NB4 (cell line): Measurements from ENCODE around the gene FAM24A.

ENCODE experiments used
- POLR2A ChIP-seq: IDR thresholded peaks from 2 replicates; pipeline ENCODE4 v1.6.1; 2011; ENCODE audit warnings: mild to moderate bottlenecking; ENCODE audit not compliant: insufficient read length; ENCODE audit errors: extremely low read depth
- TF ChIP-seq, protein P1 (sequence below): IDR thresholded peaks from one replicate; pipeline ENCODE4 v1.5.1; 2012; ENCODE audit warnings: low read depth, low read length
- TF ChIP-seq, protein P2 (sequence below): IDR thresholded peaks from 2 replicates; pipeline ENCODE4 v1.6.1; 2011; ENCODE audit warnings: low read depth, low read length

DNA sequence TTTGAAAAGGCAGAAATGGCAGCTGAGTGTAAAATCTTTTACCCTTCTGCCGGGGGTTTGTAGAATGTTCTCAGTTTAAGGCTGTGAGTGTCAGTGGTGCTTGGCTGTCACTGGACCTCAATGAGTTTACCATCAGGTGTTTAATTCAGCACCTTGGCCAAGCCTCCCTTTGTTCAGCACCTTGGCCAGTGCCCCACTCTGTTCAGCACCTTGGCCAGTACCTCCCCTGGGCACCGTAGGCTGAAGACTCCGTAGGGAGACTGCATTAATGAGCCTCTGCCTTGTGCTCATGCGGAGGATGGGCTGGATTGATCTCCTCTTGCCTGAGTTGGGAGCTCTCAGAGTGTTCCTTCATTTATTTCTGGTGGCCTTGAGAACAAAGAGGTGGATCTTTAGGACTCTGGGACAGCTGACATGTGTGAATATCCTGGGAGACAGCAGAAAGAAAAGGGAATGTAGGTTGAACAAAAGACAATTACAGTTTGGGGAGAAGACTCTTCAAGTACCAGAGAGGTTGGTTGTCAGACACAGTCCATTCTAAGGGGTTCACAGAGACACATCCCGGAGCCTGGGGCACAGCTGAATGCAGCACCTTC is 1.6 kb downstream of the FAM24A start:
- TF ChIP-seq, protein P1, sequence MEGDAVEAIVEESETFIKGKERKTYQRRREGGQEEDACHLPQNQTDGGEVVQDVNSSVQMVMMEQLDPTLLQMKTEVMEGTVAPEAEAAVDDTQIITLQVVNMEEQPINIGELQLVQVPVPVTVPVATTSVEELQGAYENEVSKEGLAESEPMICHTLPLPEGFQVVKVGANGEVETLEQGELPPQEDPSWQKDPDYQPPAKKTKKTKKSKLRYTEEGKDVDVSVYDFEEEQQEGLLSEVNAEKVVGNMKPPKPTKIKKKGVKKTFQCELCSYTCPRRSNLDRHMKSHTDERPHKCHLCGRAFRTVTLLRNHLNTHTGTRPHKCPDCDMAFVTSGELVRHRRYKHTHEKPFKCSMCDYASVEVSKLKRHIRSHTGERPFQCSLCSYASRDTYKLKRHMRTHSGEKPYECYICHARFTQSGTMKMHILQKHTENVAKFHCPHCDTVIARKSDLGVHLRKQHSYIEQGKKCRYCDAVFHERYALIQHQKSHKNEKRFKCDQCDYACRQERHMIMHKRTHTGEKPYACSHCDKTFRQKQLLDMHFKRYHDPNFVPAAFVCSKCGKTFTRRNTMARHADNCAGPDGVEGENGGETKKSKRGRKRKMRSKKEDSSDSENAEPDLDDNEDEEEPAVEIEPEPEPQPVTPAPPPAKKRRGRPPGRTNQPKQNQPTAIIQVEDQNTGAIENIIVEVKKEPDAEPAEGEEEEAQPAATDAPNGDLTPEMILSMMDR = no peak
- no peak for TF ChIP-seq POLR2A
- TF ChIP-seq, protein P2, sequence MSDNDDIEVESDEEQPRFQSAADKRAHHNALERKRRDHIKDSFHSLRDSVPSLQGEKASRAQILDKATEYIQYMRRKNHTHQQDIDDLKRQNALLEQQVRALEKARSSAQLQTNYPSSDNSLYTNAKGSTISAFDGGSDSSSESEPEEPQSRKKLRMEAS = peak; percentile 75
